Motor neuron (in vitro differentiated cells): ENCODE data around the gene XAB2. TPM values are rescaled to one million over a fixed set of nuclear protein-coding genes. Genes with fewer than 3 reads are reported as not detected.
A peak's percentile ranks its signal among the peaks of the same experiment; 100 is the strongest.

Experiments used
- ATAC-seq, 8 experiments: fragments of 200-7000 bp; cut with Tn5 transposase; replicated peaks in 6 of 8; 2 replicates each; pipeline ENCODE4 v1.8.0; 2021; ENCODE audit warnings: mild to moderate bottlenecking in 8 of 8, moderate library complexity in 8 of 8
- H3K27ac ChIP-seq, 2 donors: fragments of 250-450 bp; sonication (Bioruptor Pico); 2 replicates each; pipeline ENCODE4 v1.9.0; 2021; ENCODE audit warnings: antibody characterized with exemption in 2 of 2, mild to moderate bottlenecking in 2 of 2, moderate library complexity in 1 of 2
- H3K4me1 ChIP-seq, 2 donors: fragments of 250-450 bp; sonication (Bioruptor Pico); replicated peaks in 1 of 2; 2 replicates each; pipeline ENCODE4 v1.6.1; 2021; ENCODE audit warnings: antibody characterized with exemption in 2 of 2, mild to moderate bottlenecking in 2 of 2, moderate library complexity in 1 of 2
- H3K4me3 ChIP-seq, 5 donors: fragments of 250-450 bp; sonication (Bioruptor Pico); 2 replicates each; pipeline ENCODE4 v1.9.0; 2021; ENCODE audit warnings: antibody characterized with exemption in 5 of 5, mild to moderate bottlenecking in 5 of 5, moderate library complexity in 4 of 5
- WGBS, 10 experiments: fragments of 450-650 bp; shearing (Covaris generic); methylation state at CpG; one replicate each; pipeline ENCODE4 v1.0.0; 2022; 5-methylcytosine and 5-hydroxymethylcytosine counted together
- in situ Hi-C, 9 experiments: fragments of 400-800 bp; cut with MboI; loops; one replicate each; pipeline ENCODE4 v1.15.0; 2021; ENCODE audit warnings: low sequenced_read_pairs in 9 of 9, low pct_unique_long_range_greater_than_20kb in 2 of 9; ENCODE audit not compliant: unreplicated experiment in 9 of 9
- total RNA-seq, 8 experiments: library from RNA; unstranded; fragments of 300-600 nt; gene quantifications; 2 replicates each; pipeline versions ENCODE4 v1.2.3 to v1.2.4, GENCODE V29; 2022

The XAB2 gene
- total RNA-seq, 8 experiments from 2014 or later: 9.2 to 38.7 (median 22.6) TPM

DNA sequence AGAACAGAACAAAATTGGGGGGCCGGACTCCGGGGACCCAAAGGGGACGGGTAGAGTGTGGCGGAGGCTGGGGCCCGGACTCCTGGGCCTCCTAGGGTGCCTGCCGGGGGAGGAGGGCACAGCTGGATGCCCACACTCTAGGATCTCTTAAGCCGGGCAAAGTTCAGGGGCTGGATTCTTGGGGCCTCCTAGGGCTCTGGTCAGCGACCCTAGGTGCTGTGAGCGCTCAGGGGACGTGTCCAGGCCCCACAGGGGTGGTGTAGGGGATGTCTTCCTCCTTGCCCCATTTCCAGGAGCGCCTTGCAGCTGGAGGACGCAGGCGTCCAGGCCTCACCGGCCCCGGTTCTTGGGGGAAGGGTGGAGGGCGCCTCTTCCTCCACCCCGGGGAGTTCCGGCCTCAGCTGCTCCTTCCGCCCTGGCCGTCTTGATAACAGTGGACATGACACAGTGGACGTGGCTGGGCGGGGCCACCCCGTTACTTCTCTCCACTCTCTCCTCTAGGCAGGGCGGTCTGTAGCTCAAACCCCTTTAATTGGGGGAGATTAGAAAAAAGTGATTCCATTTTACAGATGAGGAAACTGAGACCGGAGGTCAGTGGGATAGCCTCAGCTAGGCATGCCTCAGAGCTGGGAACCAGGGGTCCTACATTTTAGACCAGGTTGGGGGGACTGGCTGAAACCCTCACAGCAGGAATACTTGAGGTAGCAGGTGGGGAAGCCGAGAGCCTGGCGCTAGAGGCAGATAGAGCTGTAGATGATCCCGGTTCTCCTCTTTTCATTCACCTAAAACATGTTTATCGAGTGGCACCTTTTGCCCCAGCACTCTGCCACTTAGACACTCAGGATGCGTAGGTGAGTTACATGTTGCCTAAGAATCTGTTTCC, 8.3 kb upstream of the XAB2 start:
- Histone ChIP-seq H3K27ac (no peak overlapping the region), H3K4me3 (peak overlapping the region in 1 of 5 donors; percentile 31), H3K4me1 (no peaks in the 10 kb centered on the region)
- in situ Hi-C loops: no loop called here
- 17 to 88% (median 56%) methylated on average over 2 to 11 of the region's 30 CpGs; no CpG with 5 or more reads in 6 of the 10 experiments for WGBS, 10 experiments
- ATAC-seq: peak in 3 of 8 experiments; percentile 5 to 51 (median 13)

DNA sequence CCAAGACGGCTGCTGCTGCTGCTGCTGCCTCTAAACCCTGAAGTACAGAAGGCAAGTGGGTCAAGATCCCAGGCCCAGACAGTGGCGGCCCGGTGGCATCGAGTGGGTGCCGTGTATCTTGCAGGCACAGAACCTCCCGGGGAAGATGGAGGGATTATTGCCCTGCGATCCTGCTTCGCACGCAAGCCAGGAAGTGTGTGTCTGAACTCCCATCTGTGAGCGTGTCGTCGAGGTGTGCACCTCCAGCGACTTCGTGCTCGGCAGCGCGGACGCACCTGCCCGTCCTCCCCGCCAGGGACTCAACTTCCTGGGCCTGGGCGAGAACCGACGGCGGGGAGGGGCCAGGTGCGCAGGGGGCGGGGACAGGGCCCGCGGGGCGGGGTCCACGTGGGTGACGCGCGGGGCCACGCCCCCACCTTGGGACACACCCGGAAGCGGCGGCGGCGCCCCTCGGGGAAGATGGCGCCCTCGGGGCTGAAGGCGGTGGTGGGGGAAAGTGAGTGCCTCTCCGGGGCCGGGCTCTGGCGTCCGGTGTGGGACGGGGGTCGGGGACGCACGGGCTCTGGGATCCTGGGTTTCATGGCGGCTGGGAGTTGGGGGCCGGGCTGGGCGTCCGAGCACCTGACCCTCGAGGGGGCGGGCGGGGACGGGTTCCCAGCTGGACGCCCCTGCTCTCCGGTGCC, 7.5 kb upstream of the XAB2 start, which contains the start of gene STXBP2:
TSS of gene STXBP2 (plus strand) at position 420 of the 683 bp plus-strand sequence. CDS start at position 460, 40 bp downstream.
- Histone ChIP-seq H3K4me3 (peak within 1 kb of the TSS in 1 of 5 donors; percentile 31), H3K4me1 (no peaks in the 10 kb centered on the region), H3K27ac (no peak within 1 kb of the TSS)
- in situ Hi-C loops: no loop called here
- 0 to 17% (median 7%) methylated on average over 1 to 8 of the region's 61 CpGs; no CpG with 5 or more reads in 6 of the 10 experiments for WGBS, 10 experiments
- ATAC-seq: peak in 3 of 8 experiments; percentile 10 to 75 (median 19)

DNA sequence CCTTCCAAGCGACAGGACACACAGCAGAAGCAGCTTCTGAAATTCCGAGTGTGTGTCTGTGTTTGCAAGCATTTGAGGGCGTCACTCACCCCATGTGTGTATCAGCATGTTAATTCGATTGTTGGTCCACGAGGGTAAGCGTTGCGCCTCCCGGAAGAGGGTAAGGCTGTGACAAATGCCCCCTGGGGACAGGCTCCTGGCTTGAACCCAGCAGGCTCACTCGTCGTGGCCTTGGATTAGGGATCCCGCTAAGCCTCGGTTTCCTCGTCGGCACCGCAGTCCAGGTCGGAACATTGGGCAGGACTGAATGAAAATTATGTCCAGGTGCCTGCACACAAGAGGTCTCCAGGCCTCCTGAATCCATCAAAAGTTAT, 7.0 kb upstream of the XAB2 start:
- 19 to 100% (median 59%) methylated on average over 1 to 11 of the region's 16 CpGs; no CpG with 5 or more reads in 2 of the 10 experiments for WGBS, 10 experiments

DNA sequence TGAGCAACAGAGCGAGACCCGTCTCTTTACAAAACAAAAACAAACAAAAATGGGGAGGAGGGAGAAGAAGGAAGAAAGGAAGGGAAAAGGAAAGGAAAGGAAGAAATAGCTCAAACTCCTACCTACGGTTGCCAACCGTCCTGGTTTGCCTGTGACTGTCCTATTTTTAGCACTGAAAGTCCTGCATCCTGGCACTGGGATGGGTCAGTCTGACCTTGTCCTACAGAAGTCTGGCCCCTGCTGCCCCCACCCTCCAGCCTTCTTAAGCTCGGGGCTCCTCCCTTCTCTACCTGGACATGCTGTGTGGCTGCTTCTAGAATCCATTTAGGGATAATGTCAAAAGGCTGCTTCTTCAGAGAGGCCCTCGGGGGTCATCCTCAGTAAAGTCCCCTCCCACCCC, 6.3 kb upstream of the XAB2 start:
- Histone ChIP-seq H3K4me3 (no peak overlapping the region), H3K4me1 (peaks cover 3% of the 10 kb centered on the region in 2 donors), H3K27ac (no peak overlapping the region)
- no peak for ATAC-seq
- in situ Hi-C loops: no loop called here
- WGBS, 10 experiments: 0 to 60% (median 25%) methylated on average over 1 to 5 of the region's 6 CpGs; no CpG with 5 or more reads in 3 of the 10 experiments

More for the DNA sequence above, 7.0 kb upstream of the XAB2 start:
- no peak for ATAC-seq
- Histone ChIP-seq H3K27ac (no peak overlapping the region), H3K4me3 (peak overlapping the region in 1 of 5 donors; percentile 31), H3K4me1 (no peaks in the 10 kb centered on the region)
- in situ Hi-C loops: no loop called here

DNA sequence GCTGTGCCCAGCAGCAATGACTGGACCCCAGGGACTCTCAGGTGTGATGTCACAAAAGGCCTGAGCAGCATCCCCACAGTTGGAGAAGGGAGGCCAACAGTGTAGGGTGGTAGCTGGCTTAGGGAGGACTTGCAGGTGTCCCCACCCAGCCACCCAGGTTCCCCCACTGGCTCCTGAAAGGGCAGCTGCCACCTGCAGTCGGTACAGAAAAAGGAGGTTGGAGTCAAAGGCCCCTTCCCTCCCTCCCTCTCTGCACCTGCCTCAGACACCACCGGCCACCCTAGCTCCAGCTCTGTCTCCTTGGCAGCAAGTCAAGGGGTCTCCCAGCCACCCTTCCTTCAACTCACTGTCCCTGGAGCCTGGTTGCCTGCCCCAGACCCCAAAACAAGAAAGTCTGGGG, 4.4 kb upstream of the XAB2 start, which contains the start of gene PCP2:
TSS of gene PCP2 (minus strand) at position 22 of the 400 bp plus-strand sequence. CDS start 262 bp downstream, outside the sequence.
- H3K27ac ChIP-seq: no peak within 1 kb of the TSS
- H3K4me3 ChIP-seq: no peak within 1 kb of the TSS
- in situ Hi-C loops: no loop called here
- WGBS, 10 experiments: no CpG with 5 or more reads among the region's 2 CpGs
- peaks cover 6 to 7% of the 10 kb centered on the region in 2 donors for H3K4me1 ChIP-seq
- ATAC-seq: no peak

DNA sequence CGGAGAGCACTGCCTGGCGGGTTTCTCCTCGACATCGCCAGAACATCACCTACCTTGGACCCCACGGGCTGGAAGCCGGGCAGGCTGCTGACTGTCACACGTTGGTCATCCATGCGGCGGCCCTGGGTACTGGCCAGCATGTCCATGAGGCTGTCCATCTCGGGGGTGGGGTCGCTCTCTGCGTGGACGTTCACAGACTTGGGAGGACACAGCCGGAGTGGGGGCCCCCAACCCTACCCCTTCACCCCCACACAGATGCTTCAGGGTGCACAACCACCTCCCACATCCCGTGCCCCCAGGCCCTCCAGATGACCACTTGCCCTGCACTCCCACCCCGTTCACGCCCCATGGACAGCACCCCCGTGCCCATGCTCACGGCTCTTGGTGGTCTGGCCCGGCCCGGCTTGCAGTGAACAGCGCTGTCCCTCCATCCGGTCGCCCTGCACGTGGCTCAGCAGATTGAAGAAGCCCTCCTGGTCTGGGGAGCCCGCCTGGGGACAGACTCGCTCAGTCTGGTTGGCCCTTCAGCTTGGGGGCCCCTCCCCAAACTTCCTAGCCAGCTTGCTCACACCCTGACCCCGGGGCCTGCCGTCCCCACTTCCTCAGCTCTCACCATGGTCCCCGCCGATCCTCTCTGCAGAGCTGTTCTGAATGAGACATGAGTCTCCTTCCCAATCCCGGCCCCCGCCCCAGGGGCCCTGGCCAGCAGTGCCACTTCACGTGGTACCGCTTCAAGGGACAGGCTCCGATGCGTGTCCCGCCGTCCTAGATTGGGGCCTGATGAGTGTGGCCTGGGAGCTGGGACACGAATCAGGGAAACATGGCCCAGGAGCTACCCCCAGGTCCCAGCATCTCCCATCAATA, 3.2 kb upstream of the XAB2 start:
- ATAC-seq: no peak
- Histone ChIP-seq H3K4me3 (no peak overlapping the region), H3K4me1 (peaks cover 10 to 14% of the 10 kb centered on the region in 2 donors), H3K27ac (no peak overlapping the region)
- in situ Hi-C loops: no loop called here
- 70 to 100% (median 92%) methylated on average over 1 to 2 of the region's 40 CpGs; no CpG with 5 or more reads in 5 of the 10 experiments for WGBS, 10 experiments

DNA sequence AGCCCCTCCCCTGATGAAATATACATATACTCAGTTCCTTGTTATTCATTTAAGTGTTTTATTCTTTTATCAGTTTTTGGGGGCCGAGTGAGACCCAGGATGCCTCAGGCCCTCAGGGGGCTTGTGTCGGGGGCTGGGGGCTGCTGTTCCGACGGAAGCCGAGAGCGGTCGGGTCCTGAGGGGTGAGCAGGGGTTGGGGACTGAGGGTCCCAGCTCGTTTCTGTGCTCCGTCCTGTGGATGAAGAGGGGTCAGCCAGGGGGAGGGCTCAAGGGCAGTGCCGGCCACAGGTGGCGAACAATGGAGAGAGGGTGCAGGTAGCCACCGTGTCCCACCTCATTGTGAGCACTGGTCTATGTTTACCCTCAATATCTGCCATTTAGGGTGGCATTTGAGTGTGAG, 2.2 kb upstream of the XAB2 start:
- 96 to 100% (median 96%) methylated on average over 4 to 6 of the region's 12 CpGs; no CpG with 5 or more reads in 7 of the 10 experiments for WGBS, 10 experiments
- Histone ChIP-seq H3K4me1 (peaks cover 10 to 14% of the 10 kb centered on the region in 2 donors), H3K4me3 (no peak overlapping the region), H3K27ac (no peak overlapping the region)
- no peak for ATAC-seq
- in situ Hi-C loops: no loop called here

DNA sequence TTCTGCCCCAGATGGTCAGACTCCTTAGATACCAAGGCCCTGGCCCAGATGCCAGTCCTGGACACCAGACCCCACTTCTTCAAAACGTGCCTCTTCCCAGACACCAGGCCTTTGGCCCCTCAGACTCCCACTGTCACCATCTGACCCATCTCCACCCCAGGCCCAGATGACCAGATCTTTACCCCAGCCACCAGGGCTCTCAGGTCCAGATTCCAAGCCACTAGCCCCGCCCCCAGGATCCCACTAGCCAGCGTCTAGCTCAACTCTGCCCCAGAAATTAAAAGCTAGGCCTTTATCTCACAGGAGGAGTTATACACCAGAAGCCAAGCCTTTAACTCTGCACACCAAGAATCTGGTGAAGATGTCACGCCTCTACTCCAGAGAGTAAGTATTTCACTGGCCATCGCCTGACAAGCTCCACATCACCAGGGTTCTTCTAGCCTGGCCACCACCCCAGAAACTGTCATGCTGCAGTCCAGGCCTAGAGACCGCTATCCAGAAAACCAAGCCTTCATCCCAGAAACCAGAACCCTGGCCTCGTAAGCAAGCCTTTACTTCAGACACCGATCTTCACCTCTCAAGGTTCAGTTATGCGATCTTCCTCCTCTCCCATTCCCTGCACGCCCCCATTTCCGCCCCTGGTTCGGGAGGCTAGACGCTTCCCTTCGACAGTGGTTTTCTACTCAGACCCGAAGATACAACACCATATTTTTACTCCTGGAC, 595 bp downstream of the XAB2 start:
- H3K27ac ChIP-seq: peak overlapping the region; percentile 73 to 88
- H3K4me3 ChIP-seq: peak overlapping the region; percentile 67 to 99 (median 95)
- WGBS, 10 experiments: 0% methylated on average over 1 to 10 of the region's 15 CpGs; no CpG with 5 or more reads in 5 of the 10 experiments
- in situ Hi-C loops: no loop called here
- ATAC-seq: no peak
- H3K4me1 ChIP-seq: peaks cover 10 to 14% of the 10 kb centered on the region in 2 donors

DNA sequence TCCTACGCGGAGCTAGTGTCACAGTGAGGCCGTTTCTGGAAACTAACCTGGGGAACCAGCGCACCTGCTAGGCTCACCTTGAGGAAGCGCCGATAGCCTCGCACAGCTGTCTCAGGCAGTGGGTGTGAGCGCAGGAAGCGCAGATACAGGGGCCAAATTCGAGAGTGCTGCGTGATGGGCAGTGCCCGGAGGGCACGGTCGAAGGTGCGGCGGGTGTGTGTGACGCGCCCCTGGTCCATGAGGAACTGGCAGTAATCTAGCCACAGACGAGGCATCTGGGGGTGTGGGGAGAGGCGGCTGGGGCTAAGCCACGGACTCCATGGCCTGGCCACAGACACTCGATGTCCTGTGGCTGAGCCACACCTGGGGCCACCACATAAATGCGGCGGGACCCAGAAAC, 2.2 kb downstream of the XAB2 start:
- Histone ChIP-seq H3K4me3 (no peak overlapping the region), H3K27ac (no peak overlapping the region), H3K4me1 (peaks cover 10 to 14% of the 10 kb centered on the region in 2 donors)
- ATAC-seq: no peak
- in situ Hi-C loops: no loop called here
- 90 to 100% (median 93%) methylated on average over 3 to 7 of the region's 24 CpGs; no CpG with 5 or more reads in 7 of the 10 experiments for WGBS, 10 experiments

DNA sequence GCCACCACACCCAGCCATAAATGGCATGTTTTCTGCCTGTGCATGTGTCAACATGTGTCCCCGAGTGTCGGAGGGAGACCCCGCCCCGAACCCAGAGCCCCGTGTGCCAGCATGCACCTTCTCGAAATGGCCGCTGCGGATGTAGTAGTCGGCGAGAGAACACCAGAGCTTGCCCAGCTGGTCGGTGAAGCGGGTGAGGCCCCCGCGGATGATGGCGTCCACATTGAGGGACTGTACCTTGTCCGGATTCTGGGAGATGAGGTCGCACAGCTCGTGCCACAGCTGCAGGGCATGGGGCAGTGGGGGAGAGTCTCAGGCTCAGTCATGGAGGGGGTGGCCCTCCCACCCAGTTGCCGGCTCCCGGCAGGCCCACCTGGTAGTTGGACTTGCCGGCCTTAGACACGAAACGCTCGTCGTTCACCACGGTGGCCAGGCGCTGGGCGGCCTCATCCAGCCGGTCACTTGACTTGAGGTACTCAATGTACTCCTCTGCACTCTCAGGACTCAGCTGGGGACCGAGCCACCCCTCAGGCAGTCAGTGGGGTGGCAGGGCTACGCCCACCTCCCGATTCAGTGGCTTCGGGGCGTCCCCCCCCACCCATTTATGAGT, 3.5 kb downstream of the XAB2 start:
- Histone ChIP-seq H3K4me3 (no peak overlapping the region), H3K4me1 (peaks cover 10 to 13% of the 10 kb centered on the region in 2 donors), H3K27ac (no peak overlapping the region)
- 92 to 100% methylated on average over 5 to 8 of the region's 34 CpGs; no CpG with 5 or more reads in 8 of the 10 experiments for WGBS, 10 experiments
- in situ Hi-C loops: no loop called here
- no peak for ATAC-seq

DNA sequence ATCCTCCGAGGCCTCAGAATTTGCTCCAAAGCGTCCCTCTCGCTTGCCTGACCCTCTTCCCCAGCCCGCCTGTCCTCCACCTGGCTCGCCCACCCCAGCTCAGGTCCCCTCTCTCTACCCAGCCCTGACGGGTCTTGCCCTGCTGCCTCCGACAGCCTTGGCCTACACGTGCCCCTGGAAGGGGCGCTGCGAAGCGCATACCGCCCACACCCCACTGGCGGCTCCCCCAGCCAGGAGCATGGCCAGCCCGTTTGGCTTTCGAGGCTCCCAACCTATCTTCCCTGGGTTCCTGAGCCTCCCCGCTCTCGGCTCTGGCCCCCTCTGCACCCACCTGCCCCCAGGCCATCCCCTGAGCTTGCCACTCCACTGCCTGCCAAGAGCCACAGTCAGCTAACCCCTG, 4.5 kb downstream of the XAB2 start:
- no peak overlapping the region for H3K4me3 ChIP-seq
- ATAC-seq: no peak
- in situ Hi-C loops: no loop called here
- 100% methylated on average over 4 of the region's 17 CpGs; no CpG with 5 or more reads in 9 of the 10 experiments for WGBS, 10 experiments
- peaks cover 4 to 8% of the 10 kb centered on the region in 2 donors for H3K4me1 ChIP-seq
- H3K27ac ChIP-seq: no peak overlapping the region
